H1 (cell line): ENCODE data around the gene HSD17B1. TPM values are rescaled to one million over a fixed set of nuclear protein-coding genes. Genes with fewer than 3 reads are reported as not detected.

Experiments
- EZH2 ChIP-seq: fragments of 200-600 bp; sonication (generic); IDR thresholded peaks from 2 replicates; pipeline ENCODE4 v1.7.1; 2012; ENCODE audit warnings: low read depth, mild to moderate bottlenecking, moderate library complexity, low read length, inconsistent platforms; ENCODE audit not compliant: severe bottlenecking
- polyA plus RNA-seq, 7 experiments: library from polyadenylated mRNA; depleted of rRNA in 3 of 7; stranded (reverse) in 5 of 7; unstranded in 2 of 7; fragments of >200 nt in 5 of 7; fragments of 200-250 nt in 2 of 7; gene quantifications; 1 replicate in 5 of 7; 2 replicates in 1 of 7; 4 replicates in 1 of 7; pipeline versions ENCODE4 v1.2.1 to v1.2.3, GENCODE V29; 2011 to 2013; ENCODE audit warnings: missing spikeins in 2 of 7, mixed read lengths in 2 of 7
- total RNA-seq: library from RNA; stranded (reverse); fragmentation: NEBNext Ultra II Directional; extraction: Animal tissue kit (Norgen Biotek cat#: 25700); gene quantifications from 2 replicates; pipeline ENCODE4 v1.2.1, GENCODE V29; 2021

HSD17B1 gene
- total and polyA plus RNA-seq, 2 of the 8 experiments (the other 6 are each of a cell fraction or from before 2014, with no cell fraction given): 0.88 to 1.0 TPM

GRCh38 chr17:42586514-42587230, 33.9 kb downstream of the HSD17B1 start (continued):
- no peak for TF ChIP-seq EZH2
